ENCODE measurements around the gene ARVCF.

The ARVCF gene

DNA sequence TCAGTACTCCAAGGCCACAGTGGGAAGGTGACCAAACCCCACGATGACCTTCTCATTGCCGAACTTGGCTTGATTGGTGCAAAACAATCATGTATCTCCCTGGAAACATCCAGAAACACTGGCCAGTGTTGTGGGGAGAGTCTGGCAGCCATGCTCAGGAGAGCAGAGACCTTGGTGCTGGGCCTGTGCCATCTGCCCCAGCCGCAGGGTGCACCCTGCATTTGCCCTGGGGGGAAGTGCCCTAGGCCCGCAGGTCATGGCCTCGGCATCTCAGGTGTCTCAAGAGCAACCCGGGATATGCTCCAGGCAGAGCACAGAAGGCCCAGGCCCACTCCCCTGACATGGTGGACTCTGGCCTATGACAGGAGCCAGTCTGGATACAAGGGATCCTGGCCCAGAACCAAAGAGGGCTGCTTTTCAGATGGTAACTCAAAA lies 23.7 kb downstream of the ARVCF start:
- H3K9ac ChIP-seq = no peak overlapping the region
- no peak overlapping the region for H3K4me2 ChIP-seq (ENCODE audit: low read length)
- no peak overlapping the region for H3K4me3 ChIP-seq (ENCODE audit: low read depth, low read length)
- no peaks in the 10 kb centered on the region for H3K4me1 ChIP-seq
- TF ChIP-seq, protein P1, sequence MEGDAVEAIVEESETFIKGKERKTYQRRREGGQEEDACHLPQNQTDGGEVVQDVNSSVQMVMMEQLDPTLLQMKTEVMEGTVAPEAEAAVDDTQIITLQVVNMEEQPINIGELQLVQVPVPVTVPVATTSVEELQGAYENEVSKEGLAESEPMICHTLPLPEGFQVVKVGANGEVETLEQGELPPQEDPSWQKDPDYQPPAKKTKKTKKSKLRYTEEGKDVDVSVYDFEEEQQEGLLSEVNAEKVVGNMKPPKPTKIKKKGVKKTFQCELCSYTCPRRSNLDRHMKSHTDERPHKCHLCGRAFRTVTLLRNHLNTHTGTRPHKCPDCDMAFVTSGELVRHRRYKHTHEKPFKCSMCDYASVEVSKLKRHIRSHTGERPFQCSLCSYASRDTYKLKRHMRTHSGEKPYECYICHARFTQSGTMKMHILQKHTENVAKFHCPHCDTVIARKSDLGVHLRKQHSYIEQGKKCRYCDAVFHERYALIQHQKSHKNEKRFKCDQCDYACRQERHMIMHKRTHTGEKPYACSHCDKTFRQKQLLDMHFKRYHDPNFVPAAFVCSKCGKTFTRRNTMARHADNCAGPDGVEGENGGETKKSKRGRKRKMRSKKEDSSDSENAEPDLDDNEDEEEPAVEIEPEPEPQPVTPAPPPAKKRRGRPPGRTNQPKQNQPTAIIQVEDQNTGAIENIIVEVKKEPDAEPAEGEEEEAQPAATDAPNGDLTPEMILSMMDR (IDR thresholded peaks at IDR 0.05) = no peak
- H2AFZ ChIP-seq = no peak overlapping the region
- H3K27me3 ChIP-seq (ENCODE audit: control insufficient read depth, insufficient read depth, low read length) = no peaks in the 10 kb centered on the region
- H3K36me3 ChIP-seq (ENCODE audit: control insufficient read depth, insufficient read depth, low read length) = no peaks in the 10 kb centered on the region
- H3K9me3 ChIP-seq (ENCODE audit: control insufficient read depth, low read length) = no peaks in the 10 kb centered on the region
- no peaks in the 10 kb centered on the region for H3K79me2 ChIP-seq
- H3K27ac ChIP-seq = no peak overlapping the region

DNA sequence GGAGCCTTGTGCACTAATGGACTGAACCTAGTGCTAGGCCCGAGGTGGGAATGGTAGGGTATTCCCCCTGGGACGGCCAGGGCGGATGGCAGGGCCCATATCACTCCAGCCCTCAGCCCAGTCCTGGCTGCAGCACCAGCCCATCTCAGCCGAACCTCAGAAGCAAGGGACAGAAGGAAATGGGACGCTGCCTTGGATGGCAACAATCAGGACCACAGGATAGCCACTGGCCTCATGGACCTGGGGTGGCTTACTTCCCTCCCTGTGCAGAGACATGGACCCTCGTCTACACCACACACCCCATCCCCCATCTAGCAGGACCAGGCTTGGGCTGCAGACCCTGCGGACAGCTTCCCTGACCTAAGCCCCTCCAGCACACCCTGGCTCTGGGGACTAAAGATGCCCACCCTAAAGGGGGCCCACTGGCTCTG lies 24.1 kb downstream of the ARVCF start:
- Histone ChIP-seq H3K27me3 (ENCODE audit: control insufficient read depth, insufficient read depth, low read length) (no peaks in the 10 kb centered on the region), H3K79me2 (no peaks in the 10 kb centered on the region), H2AFZ (no peak overlapping the region), H3K4me3 (ENCODE audit: low read depth, low read length) (no peak overlapping the region), H3K4me1 (no peaks in the 10 kb centered on the region), H3K36me3 (ENCODE audit: control insufficient read depth, insufficient read depth, low read length) (no peaks in the 10 kb centered on the region), H3K27ac (no peak overlapping the region), H3K9me3 (ENCODE audit: control insufficient read depth, low read length) (no peaks in the 10 kb centered on the region), H3K4me2 (ENCODE audit: low read length) (no peak overlapping the region), H3K9ac (no peak overlapping the region)
- TF ChIP-seq, protein P1 (IDR thresholded peaks at IDR 0.05) = no peak

DNA sequence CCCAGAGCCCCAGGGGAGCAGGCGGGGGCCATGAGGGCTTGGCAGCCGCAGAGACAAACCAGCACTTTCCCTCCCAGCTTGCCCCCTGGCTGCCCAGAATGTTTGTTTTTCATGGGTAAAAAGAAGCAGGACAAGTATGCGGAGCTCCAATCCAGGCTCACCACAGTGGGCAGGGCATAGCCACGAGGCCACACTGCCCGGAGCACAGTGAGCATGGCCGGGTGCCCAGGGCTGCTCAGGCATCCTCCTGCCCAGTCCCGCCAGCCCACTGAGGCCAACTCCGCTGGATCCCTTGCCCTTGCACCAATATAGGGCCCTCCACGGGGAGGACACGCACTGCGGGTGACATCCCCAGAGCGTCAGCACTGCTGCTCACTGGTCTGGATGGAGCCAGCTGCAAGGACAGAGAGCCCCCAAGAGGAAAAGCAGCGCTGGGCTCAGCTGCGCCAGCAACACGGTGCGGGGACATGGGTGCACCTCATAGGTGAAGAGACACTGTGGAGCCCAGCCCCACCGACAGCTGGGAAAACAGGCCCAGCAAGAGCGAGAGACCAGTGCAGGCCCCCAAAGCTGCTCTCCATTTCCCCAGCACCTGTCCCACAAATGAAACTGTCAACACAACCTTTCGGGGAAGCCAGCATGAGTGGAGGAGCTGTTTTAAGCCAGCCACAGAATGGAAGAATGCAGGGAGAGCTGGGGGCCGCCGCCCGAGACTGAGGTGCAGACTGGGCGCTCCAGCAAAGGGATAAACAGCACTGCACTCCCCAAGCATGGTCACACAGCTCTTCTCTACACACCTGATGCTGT lies 24.8 kb downstream of the ARVCF start:
- no peak overlapping the region for H3K4me3 ChIP-seq (ENCODE audit: low read depth, low read length)
- TF ChIP-seq, protein P1 (IDR thresholded peaks at IDR 0.05) = no peak
- H3K27me3 ChIP-seq (ENCODE audit: control insufficient read depth, insufficient read depth, low read length) = no peaks in the 10 kb centered on the region
- H3K36me3 ChIP-seq (ENCODE audit: control insufficient read depth, insufficient read depth, low read length) = no peaks in the 10 kb centered on the region
- no peak overlapping the region for H3K4me2 ChIP-seq (ENCODE audit: low read length)
- H3K79me2 ChIP-seq = no peaks in the 10 kb centered on the region
- H2AFZ ChIP-seq = no peak overlapping the region
- H3K9ac ChIP-seq = no peak overlapping the region
- H3K4me1 ChIP-seq = no peaks in the 10 kb centered on the region
- no peaks in the 10 kb centered on the region for H3K9me3 ChIP-seq (ENCODE audit: control insufficient read depth, low read length)
- no peak overlapping the region for H3K27ac ChIP-seq

DNA sequence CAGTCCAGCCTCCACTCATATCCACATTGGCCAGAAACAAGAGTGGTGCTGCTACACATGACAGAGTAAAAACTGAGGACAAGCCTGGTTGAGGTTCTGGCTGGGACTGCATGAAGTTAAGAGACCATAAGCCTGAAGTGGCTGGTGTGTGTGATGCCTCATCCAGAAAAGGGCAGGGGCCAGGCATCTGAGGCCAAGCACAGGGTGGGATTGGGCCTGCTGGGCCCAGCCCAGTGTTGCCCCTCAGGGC lies 25.3 kb downstream of the ARVCF start:
- Histone ChIP-seq H3K4me1 (no peaks in the 10 kb centered on the region), H3K79me2 (no peaks in the 10 kb centered on the region), H3K4me3 (ENCODE audit: low read depth, low read length) (no peak overlapping the region), H3K9ac (no peak overlapping the region), H2AFZ (no peak overlapping the region), H3K36me3 (ENCODE audit: control insufficient read depth, insufficient read depth, low read length) (no peaks in the 10 kb centered on the region), H3K27ac (no peak overlapping the region), H3K27me3 (ENCODE audit: control insufficient read depth, insufficient read depth, low read length) (no peaks in the 10 kb centered on the region), H3K4me2 (ENCODE audit: low read length) (no peak overlapping the region), H3K9me3 (ENCODE audit: control insufficient read depth, low read length) (no peaks in the 10 kb centered on the region)
- TF ChIP-seq, protein P1 (IDR thresholded peaks at IDR 0.05) = no peak
